NOMO-1 treated with dmso at 0.1 percent for 144 hours (cell line): Measurements from ENCODE around the gene OR4E1.
"Not testable (repeated sequence)": the region's sequence is repeated elsewhere in the genome, so short reads cannot be mapped to it uniquely, and the experiment has no call there.

Source experiments
- DNase-seq: peaks from one replicate; lab custom pipeline; 2025; ENCODE audit not compliant: unreplicated experiment; lab: John Stamatoyannopoulos, UW

Gene OR4E1, protein sequence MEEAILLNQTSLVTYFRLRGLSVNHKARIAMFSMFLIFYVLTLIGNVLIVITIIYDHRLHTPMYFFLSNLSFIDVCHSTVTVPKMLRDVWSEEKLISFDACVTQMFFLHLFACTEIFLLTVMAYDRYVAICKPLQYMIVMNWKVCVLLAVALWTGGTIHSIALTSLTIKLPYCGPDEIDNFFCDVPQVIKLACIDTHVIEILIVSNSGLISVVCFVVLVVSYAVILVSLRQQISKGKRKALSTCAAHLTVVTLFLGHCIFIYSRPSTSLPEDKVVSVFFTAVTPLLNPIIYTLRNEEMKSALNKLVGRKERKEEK

GRCh38 chr14:21673718-21674117, at the start of gene OR4E1:
Gene OR4E1 (minus strand): TSS chr14:21673818. CDS start chr14:21670935, 2,883 bp downstream.
- no peak for DNase-seq

GRCh38 chr14:21721504-21721903, 47.9 kb upstream of the OR4E1 start:
- DNase-seq: no peak

- no peak for DNase-seq
Observed at GRCh38 chr14:21719841-21720240, 46.2 kb upstream of the OR4E1 start.

DNA sequence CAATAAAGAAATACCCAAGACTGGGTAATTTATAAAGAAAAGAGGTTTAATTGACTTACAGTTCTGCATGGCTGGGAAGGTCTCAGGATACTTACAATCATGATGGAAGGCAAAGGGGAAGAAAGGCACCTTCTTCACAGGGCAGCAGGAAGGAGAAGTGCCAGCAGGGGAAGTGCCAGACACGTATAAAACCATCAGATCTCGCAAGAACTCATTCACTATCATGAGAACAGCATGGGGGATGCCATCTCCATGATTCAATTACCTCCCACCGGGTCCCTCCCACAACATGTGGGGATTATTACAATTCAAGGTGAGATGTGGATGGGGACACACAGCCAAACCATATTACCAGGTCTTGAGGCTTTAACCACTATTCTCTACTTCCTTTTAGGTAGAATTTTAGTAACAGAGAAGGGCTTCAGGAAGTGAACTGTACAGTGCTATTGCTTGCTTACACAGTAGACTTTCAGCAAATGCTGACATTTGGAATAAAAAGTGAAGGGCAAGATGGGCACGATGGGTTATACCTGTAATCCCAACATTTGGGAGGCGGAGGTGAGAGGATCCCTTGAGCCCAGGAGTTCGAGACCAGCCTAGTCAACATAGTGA, 40.8 kb upstream of the OR4E1 start:
- DNase-seq: no peak

- no peak for DNase-seq
Observed at GRCh38 chr14:21712036-21712435, 38.4 kb upstream of the OR4E1 start.

DNA sequence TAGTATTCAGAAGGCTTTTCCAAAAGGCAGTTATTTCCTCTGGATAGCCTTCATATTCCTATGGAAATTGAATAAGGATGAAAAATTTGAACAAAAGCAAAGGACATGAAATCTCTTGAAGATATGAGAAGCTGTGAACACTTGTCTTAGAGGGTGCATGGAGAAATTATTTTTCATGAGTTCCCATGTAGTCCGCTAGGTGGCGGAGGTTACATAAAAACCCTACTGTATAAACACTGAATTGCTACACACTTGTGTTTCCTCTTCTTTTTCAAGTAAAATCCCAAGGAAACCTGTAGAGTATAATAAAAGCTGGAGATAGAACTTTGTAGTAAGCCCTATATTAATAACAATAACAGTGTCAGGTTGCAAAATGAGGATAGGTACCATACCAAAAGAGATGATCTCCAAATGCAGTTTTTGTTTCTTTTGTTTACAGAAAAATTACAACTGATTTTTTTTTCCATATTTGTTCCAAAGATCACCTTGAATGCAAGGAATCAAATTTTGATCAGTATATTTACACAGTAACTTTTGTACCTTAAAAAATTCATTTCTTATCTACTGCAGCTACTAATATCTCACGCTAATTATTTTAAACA, 37.8 kb upstream of the OR4E1 start:
- no peak for DNase-seq

GRCh38 chr14:21704338-21704737, 30.7 kb upstream of the OR4E1 start:
- DNase-seq: no peak

DNA sequence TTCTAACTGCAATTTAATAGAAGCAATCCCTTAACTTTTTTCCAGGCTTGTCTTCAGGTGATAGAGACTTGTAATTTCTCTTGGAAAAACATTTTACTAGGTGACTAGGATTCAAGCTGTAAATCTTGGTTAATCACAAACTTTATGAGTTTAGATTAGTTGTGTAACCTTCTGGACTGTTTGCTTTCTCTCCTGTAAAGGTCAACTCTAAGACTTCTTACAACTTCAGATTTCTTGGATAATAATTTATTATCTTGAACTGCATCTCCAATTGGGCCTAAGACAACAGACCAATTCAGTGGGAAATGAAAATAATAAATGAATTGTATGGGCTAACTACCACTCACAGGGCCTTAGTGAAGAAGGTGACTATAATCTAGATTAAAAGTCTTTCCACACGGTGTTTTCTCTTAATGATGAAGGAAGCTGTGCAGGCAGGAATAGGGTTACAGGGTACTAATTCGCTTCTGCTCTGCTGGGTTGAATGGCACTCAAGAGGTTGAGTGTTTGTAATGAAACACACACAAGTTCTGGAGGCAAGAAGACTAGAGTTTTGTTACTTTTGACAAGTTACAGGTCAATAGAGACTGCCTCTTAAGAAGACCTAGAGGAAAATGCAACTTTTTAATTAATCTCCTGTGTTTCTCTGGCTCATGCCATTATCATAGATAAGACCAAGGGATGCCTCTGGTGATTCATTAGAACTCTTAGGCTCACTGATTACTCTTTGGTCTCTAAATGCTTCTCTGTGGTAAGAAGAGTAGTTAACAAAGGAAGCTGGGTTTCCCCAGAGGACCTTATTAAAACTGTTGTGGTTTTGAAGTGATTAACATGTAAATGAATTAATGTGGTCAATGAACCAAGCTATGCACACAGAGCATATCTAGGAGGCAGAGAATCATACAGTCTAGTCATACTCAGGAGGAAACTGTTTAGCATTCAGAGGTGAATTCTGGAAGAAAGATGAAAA, 30.0 kb upstream of the OR4E1 start:
- DNase-seq: no peak

GRCh38 chr14:21702316-21702715, 28.7 kb upstream of the OR4E1 start:
- DNase-seq: no peak

DNA sequence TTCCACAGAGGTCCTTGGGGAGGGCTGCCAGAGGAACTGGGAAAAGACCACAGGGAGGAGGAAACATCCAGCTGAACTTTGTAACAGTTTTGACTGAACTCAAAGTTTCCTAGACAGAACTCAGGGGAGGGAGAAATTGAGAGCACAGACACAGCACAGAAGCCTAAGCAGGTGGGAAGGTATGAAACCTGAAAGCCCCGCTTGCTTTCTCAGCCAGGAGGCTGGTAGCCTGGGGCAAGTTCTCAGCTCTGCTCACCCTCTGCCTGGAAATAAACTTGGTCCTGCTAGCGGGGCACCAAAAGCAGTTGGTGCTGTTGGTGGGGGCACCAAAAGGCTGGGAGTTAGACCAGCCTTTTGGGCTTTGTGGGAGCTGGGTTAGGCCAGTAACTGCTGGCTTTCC, 25.9 kb upstream of the OR4E1 start:
- DNase-seq: no peak

DNA sequence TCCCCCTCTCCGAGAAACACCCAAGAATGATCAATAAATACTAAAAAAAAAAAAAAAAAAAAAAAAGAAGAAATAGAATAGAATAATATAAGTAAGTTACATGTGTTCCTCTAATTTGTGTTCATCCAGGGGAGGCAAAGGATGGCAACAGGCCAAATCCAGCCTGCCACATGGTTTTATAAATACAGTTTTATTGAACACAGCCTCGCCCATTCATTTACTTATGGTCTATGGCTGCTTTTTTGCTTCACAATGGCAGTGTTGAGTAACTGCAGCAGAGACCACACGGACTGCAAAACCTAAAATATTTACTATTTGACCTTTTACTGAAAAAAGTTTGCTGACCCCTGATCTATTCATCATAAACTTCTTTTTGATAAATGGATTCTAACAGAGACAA, 24.9 kb upstream of the OR4E1 start:
- DNase-seq: not testable (repeated sequence)

GRCh38 chr14:21697662-21698061, 24.0 kb upstream of the OR4E1 start:
- DNase-seq: not testable (repeated sequence)

GRCh38 chr14:21694425-21694824, 20.8 kb upstream of the OR4E1 start:
- DNase-seq: no peak

- no peak for DNase-seq
Observed at GRCh38 chr14:21686468-21686867, 12.8 kb upstream of the OR4E1 start.

DNA sequence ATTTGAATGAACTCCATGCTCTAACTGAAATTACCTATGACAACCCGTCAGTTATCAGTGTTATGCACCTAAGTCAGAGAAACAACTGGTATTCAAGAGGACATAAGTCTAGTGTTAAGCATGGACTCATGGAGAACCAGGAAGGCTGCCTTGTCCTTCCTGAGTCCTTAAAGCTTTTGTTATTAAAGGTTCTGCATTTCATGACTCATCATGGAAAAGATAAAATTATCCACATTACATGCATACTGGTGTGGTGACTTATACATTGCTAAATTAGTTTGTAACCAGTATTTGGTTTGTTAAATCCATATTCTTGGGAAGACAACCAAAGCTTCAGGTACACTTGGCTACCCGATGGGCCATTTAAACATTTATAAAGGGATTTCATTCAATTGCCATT, 6.5 kb upstream of the OR4E1 start:
- DNase-seq: no peak

- no peak for DNase-seq
Observed at GRCh38 chr14:21675566-21675965, 1.9 kb upstream of the OR4E1 start.

DNA sequence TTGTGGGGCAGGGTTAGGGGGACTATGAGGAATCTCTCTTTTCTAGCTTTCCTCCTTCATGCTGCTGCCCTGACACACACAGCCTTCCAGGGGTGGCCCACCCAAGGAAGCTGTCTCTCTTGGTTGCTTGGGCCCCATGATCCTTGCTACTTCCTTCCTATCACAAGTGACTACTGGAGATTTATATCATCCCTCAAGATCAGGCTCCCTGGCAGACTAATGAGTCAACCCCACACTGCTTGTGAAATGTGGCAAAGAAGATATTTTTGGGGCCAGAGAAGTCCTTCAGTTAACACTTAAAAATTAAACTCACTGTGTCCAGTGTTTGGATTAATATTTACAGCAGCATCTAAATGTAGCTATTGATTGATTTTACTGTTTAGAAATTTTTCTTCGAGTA, 1.5 kb downstream of the OR4E1 start:
- no peak for DNase-seq

DNA sequence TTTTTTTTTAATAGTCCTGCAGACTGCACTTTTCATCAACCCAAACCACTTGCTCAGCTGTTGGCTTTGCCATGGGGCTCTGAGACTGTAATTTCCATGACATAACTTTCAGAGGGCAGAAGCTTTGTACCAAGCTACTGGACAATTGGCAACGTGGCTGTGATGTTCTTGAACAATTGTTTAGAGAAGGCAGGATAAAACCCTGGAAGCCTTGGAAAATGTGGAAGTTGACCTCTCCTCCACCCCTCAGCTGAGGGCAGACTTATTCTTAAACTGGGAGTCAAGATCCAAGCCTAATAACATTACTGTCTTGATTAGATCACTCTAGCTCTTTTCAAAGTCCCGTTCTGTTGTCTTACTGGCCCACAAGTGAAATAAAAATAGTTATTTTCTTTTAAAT, 2.2 kb downstream of the OR4E1 start:
- DNase-seq: no peak

- no peak for DNase-seq
Observed at GRCh38 chr14:21669284-21669683, 4.3 kb downstream of the OR4E1 start.

GRCh38 chr14:21668377-21668776, 5.2 kb downstream of the OR4E1 start:
- no peak for DNase-seq

- no peak for DNase-seq
Observed at GRCh38 chr14:21656980-21657379, 16.6 kb downstream of the OR4E1 start.
